T-helper 1 cell treated with Interleukin-12 subunit alpha and Interleukin-12 subunit beta and Interleukin-4 antibody, amounts not matched to agents 30 μg/mL and 1 μg/mL, for 36 hours (primary cell): ENCODE measurements around the gene MYO9B.
A peak's percentile ranks its signal among the peaks of the same experiment; 100 is the strongest.

Source experiments
- H3K27ac Mint-ChIP-seq: one replicate; pipeline ENCODE4 v1.8.0; 2021; ENCODE audit warnings: mild to moderate bottlenecking, mixed read lengths
- H3K27me3 Mint-ChIP-seq: one replicate; pipeline ENCODE4 v1.8.0; 2021; ENCODE audit warnings: low read depth, mixed read lengths
- H3K36me3 Mint-ChIP-seq: one replicate; pipeline ENCODE4 v1.8.0; 2021; ENCODE audit warnings: low read depth, mixed read lengths
- H3K4me1 Mint-ChIP-seq: one replicate; pipeline ENCODE4 v1.8.0; 2021; ENCODE audit warnings: low read depth, mixed read lengths
- H3K4me3 Mint-ChIP-seq: one replicate; pipeline ENCODE4 v1.8.0; 2021; ENCODE audit warnings: mild to moderate bottlenecking, moderate library complexity, mixed read lengths
- H3K9me3 Mint-ChIP-seq: one replicate; pipeline ENCODE4 v1.8.0; 2021; ENCODE audit warnings: mixed read lengths

Gene MYO9B

GRCh38 chr19:17225053-17225452 lies 149.5 kb downstream of the MYO9B start:
- no peaks in the 10 kb centered on the region for H3K27me3 Mint-ChIP-seq
- peak overlapping the region; percentile 61 for H3K4me3 Mint-ChIP-seq
- H3K27ac Mint-ChIP-seq = no peak overlapping the region
- peaks cover 5% of the 10 kb centered on the region for H3K4me1 Mint-ChIP-seq
- H3K9me3 Mint-ChIP-seq = no peaks in the 10 kb centered on the region
- H3K36me3 Mint-ChIP-seq = no peaks in the 10 kb centered on the region

GRCh38 chr19:17226002-17226933 lies 150.7 kb downstream of the MYO9B start, which contains the start of gene OCEL1:
Gene OCEL1 (plus strand): TSS chr19:17226226. CDS start chr19:17226248, 22 bp downstream.
- no peaks in the 10 kb centered on the region for H3K36me3 Mint-ChIP-seq
- peak within 1 kb of the TSS; percentile 99 for H3K27ac Mint-ChIP-seq
- H3K4me1 Mint-ChIP-seq = peaks cover 5% of the 10 kb centered on the region
- H3K27me3 Mint-ChIP-seq = no peaks in the 10 kb centered on the region
- H3K9me3 Mint-ChIP-seq = no peaks in the 10 kb centered on the region
- H3K4me3 Mint-ChIP-seq = peak within 1 kb of the TSS; percentile 92

GRCh38 chr19:17227798-17228367 lies 152.3 kb downstream of the MYO9B start:
- Mint-ChIP-seq H3K4me3 (no peak overlapping the region), H3K9me3 (no peaks in the 10 kb centered on the region), H3K36me3 (no peaks in the 10 kb centered on the region), H3K27me3 (no peaks in the 10 kb centered on the region), H3K4me1 (peaks cover 5% of the 10 kb centered on the region), H3K27ac (no peak overlapping the region)

- no peak overlapping the region for H3K27ac Mint-ChIP-seq
- peaks cover 18% of the 10 kb centered on the region for H3K4me1 Mint-ChIP-seq
- H3K36me3 Mint-ChIP-seq = no peaks in the 10 kb centered on the region
- H3K9me3 Mint-ChIP-seq = no peaks in the 10 kb centered on the region
- no peak overlapping the region for H3K4me3 Mint-ChIP-seq
- H3K27me3 Mint-ChIP-seq = no peaks in the 10 kb centered on the region
These were observed 154.3 kb downstream of the MYO9B start for GRCh38 chr19:17229890-17230289.

GRCh38 chr19:17232258-17232657 lies 156.7 kb downstream of the MYO9B start:
- Mint-ChIP-seq H3K4me1 (peaks cover 14% of the 10 kb centered on the region), H3K36me3 (no peaks in the 10 kb centered on the region), H3K27ac (no peak overlapping the region), H3K4me3 (no peak overlapping the region), H3K9me3 (no peaks in the 10 kb centered on the region), H3K27me3 (no peaks in the 10 kb centered on the region)

- H3K4me1 Mint-ChIP-seq = peaks cover 16% of the 10 kb centered on the region
- H3K9me3 Mint-ChIP-seq = no peaks in the 10 kb centered on the region
- H3K36me3 Mint-ChIP-seq = no peaks in the 10 kb centered on the region
- H3K27me3 Mint-ChIP-seq = no peaks in the 10 kb centered on the region
- peak overlapping the region; percentile 70 for H3K27ac Mint-ChIP-seq
- H3K4me3 Mint-ChIP-seq = peak overlapping the region; percentile 83
These were observed 159.3 kb downstream of the MYO9B start for GRCh38 chr19:17234911-17235299.

GRCh38 chr19:17235300-17235970 lies 159.9 kb downstream of the MYO9B start:
- H3K27me3 Mint-ChIP-seq = no peaks in the 10 kb centered on the region
- no peaks in the 10 kb centered on the region for H3K36me3 Mint-ChIP-seq
- H3K4me1 Mint-ChIP-seq = peaks cover 16% of the 10 kb centered on the region
- H3K4me3 Mint-ChIP-seq = peak overlapping the region; percentile 83
- H3K27ac Mint-ChIP-seq = peak overlapping the region; percentile 57
- H3K9me3 Mint-ChIP-seq = no peaks in the 10 kb centered on the region

GRCh38 chr19:17235971-17236777 lies 160.6 kb downstream of the MYO9B start:
- Mint-ChIP-seq H3K9me3 (no peaks in the 10 kb centered on the region), H3K4me3 (peak overlapping the region; percentile 44), H3K4me1 (peaks cover 16% of the 10 kb centered on the region), H3K36me3 (no peaks in the 10 kb centered on the region), H3K27ac (peak overlapping the region; percentile 31), H3K27me3 (no peaks in the 10 kb centered on the region)

GRCh38 chr19:17236811-17237543 lies 161.4 kb downstream of the MYO9B start:
- Mint-ChIP-seq H3K27ac (peak overlapping the region; percentile 67), H3K36me3 (no peaks in the 10 kb centered on the region), H3K4me3 (peak overlapping the region; percentile 25), H3K4me1 (peaks cover 16% of the 10 kb centered on the region), H3K27me3 (no peaks in the 10 kb centered on the region), H3K9me3 (no peaks in the 10 kb centered on the region)

GRCh38 chr19:17237747-17238706 lies 162.4 kb downstream of the MYO9B start:
- peaks cover 16% of the 10 kb centered on the region for H3K4me1 Mint-ChIP-seq
- H3K36me3 Mint-ChIP-seq = no peaks in the 10 kb centered on the region
- no peak overlapping the region for H3K27ac Mint-ChIP-seq
- H3K27me3 Mint-ChIP-seq = no peaks in the 10 kb centered on the region
- H3K4me3 Mint-ChIP-seq = peak overlapping the region; percentile 40
- no peaks in the 10 kb centered on the region for H3K9me3 Mint-ChIP-seq

GRCh38 chr19:17240062-17240752 lies 164.6 kb downstream of the MYO9B start:
- Mint-ChIP-seq H3K9me3 (no peaks in the 10 kb centered on the region), H3K27me3 (no peaks in the 10 kb centered on the region), H3K36me3 (no peaks in the 10 kb centered on the region), H3K4me1 (peaks cover 3% of the 10 kb centered on the region), H3K4me3 (no peak overlapping the region), H3K27ac (no peak overlapping the region)

GRCh38 chr19:17240826-17241399 lies 165.3 kb downstream of the MYO9B start:
- H3K9me3 Mint-ChIP-seq = no peaks in the 10 kb centered on the region
- no peaks in the 10 kb centered on the region for H3K36me3 Mint-ChIP-seq
- H3K4me3 Mint-ChIP-seq = no peak overlapping the region
- no peaks in the 10 kb centered on the region for H3K27me3 Mint-ChIP-seq
- peaks cover 3% of the 10 kb centered on the region for H3K4me1 Mint-ChIP-seq
- H3K27ac Mint-ChIP-seq = no peak overlapping the region
